ENCODE data around the gene COPS4.

DNA sequence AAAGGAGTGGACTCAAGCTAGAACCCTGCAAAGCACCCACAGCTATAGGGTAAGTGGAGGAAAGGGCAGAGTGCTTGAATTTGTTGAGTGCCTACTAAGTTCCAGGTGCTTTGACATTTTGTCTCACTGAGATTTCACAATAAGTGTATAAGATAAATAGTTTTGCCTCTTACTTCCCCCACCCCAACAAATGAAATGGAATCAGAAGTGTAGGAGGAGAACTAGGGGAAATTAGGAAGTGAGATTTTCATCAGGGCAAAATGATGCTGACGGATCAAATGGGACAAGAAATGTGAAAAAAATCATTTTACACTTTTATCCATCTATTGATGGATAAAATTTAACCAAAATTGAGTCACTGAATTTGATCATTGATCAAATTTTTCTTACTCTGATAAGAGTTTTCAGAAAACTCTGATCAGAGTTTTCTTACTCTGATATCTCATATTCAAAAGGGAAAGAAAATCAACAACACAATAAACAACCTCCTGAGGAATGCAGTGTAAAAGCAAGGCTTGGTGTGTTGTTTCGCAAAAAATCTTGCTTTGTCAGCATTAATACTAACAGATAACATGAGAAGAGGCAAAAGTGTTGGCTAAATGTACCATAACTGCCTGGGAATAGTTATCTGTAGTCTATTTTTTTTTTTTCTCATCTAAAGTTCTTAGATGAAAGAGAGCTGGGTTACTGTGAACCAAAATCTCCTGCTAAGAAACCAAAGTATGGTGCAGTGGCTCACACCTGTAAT lies 54.6 kb downstream of the COPS4 start:
- no peak for TF ChIP-seq POLR2A (IDR thresholded peaks at IDR 0.05)
- TF ChIP-seq, protein P1, sequence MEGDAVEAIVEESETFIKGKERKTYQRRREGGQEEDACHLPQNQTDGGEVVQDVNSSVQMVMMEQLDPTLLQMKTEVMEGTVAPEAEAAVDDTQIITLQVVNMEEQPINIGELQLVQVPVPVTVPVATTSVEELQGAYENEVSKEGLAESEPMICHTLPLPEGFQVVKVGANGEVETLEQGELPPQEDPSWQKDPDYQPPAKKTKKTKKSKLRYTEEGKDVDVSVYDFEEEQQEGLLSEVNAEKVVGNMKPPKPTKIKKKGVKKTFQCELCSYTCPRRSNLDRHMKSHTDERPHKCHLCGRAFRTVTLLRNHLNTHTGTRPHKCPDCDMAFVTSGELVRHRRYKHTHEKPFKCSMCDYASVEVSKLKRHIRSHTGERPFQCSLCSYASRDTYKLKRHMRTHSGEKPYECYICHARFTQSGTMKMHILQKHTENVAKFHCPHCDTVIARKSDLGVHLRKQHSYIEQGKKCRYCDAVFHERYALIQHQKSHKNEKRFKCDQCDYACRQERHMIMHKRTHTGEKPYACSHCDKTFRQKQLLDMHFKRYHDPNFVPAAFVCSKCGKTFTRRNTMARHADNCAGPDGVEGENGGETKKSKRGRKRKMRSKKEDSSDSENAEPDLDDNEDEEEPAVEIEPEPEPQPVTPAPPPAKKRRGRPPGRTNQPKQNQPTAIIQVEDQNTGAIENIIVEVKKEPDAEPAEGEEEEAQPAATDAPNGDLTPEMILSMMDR (IDR thresholded peaks at IDR 0.05) = no peak

All from Peyer's patch (tissue), 4 donors.